Suprapubic skin (tissue), 4 donors: ENCODE results near the gene PRIM1.

Experiments used
- EP300 ChIP-seq: sonication (generic); formaldehyde crosslinking; IDR thresholded peaks from one replicate; pipeline ENCODE4 v1.6.1; 2017; ENCODE audit warnings: antibody characterized with exemption
- POLR2A ChIP-seq, 2 donors: fragments of 450-650 bp; IDR thresholded peaks; one replicate each; pipeline ENCODE4 v1.6.1; 2017; ENCODE audit warnings: antibody characterized with exemption in 2 of 2, mild to moderate bottlenecking in 2 of 2, moderate library complexity in 2 of 2
- POLR2AphosphoS5 ChIP-seq, 3 donors: sonication (generic); formaldehyde crosslinking; IDR thresholded peaks; one replicate each; pipeline ENCODE4 v1.6.1; 2017; ENCODE audit warnings: antibody characterized with exemption in 3 of 3
- TF ChIP-seq, protein P1 (sequence below), 2 donors: fragments of 200-600 bp in 1 of 2; fragments of 450-650 bp in 1 of 2; sonication (generic) in 1 of 2; IDR thresholded peaks; one replicate each; pipeline ENCODE4 v1.5.1; 2016 to 2019; ENCODE audit warnings: antibody characterized with exemption in 2 of 2, mild to moderate bottlenecking in 1 of 2, moderate library complexity in 1 of 2

DNA sequence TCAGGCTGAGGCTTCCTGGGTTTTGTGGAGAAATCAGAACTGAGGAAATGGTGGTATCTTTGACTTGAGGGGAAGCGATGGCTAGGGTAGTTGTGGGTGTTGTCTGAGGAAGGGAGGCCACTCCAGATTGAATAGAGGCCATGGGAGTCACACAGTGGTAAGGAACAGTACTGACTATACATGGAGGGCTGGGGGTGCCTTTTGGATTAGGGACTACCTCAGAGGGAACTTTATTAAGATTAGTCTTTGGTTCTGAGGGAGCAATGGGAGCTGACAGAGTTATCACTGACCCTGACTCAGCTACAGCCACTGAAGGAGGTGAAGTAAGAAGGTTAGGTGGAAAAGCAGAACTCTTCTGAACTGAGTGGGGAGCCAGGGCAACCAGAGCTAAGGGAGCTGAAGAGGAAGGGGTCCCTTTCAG, 31.4 kb downstream of the PRIM1 start:
- TF ChIP-seq, protein P1, sequence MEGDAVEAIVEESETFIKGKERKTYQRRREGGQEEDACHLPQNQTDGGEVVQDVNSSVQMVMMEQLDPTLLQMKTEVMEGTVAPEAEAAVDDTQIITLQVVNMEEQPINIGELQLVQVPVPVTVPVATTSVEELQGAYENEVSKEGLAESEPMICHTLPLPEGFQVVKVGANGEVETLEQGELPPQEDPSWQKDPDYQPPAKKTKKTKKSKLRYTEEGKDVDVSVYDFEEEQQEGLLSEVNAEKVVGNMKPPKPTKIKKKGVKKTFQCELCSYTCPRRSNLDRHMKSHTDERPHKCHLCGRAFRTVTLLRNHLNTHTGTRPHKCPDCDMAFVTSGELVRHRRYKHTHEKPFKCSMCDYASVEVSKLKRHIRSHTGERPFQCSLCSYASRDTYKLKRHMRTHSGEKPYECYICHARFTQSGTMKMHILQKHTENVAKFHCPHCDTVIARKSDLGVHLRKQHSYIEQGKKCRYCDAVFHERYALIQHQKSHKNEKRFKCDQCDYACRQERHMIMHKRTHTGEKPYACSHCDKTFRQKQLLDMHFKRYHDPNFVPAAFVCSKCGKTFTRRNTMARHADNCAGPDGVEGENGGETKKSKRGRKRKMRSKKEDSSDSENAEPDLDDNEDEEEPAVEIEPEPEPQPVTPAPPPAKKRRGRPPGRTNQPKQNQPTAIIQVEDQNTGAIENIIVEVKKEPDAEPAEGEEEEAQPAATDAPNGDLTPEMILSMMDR (IDR thresholded peaks at IDR 0.05): no peak
- TF ChIP-seq POLR2AphosphoS5 (IDR thresholded peaks at IDR 0.05): no peak
- TF ChIP-seq POLR2A (IDR thresholded peaks at IDR 0.05): no peak
- TF ChIP-seq EP300: no peak
